GM12891 (cell line): ENCODE data around the gene PTPRR.

ENCODE experiments used
- PAX5 ChIP-seq: IDR thresholded peaks from 2 replicates; pipeline ENCODE4 v1.6.1; 2011; ENCODE audit warnings: low read length, moderate library complexity, mild to moderate bottlenecking; ENCODE audit not compliant: insufficient read depth, severe bottlenecking
- POLR2A ChIP-seq: IDR thresholded peaks from 2 replicates; pipeline ENCODE4 v1.6.1; 2011; ENCODE audit warnings: low read depth, low read length, control low read depth
- POLR2AphosphoS5 ChIP-seq: IDR thresholded peaks from 2 replicates; pipeline ENCODE4 v1.6.1; 2011; ENCODE audit warnings: low read depth, low read length, control low read depth
- POU2F2 ChIP-seq: IDR thresholded peaks from 2 replicates; pipeline ENCODE4 v1.6.1; 2011; ENCODE audit warnings: low read depth, mild to moderate bottlenecking, control low read depth, low read length, moderate library complexity
- SPI1 ChIP-seq: IDR thresholded peaks from 2 replicates; pipeline ENCODE4 v1.6.1; 2011; ENCODE audit warnings: low read depth, low read length, control low read depth
- TAF1 ChIP-seq: IDR thresholded peaks from 2 replicates; pipeline ENCODE4 v1.6.1; 2011; ENCODE audit warnings: low read depth, low read length, control low read depth

- TF ChIP-seq TAF1 (no peak), POLR2AphosphoS5 (no peak), POLR2A (no peak), SPI1 (no peak), POU2F2 (no peak), PAX5 (no peak)
These were observed 164.4 kb downstream of the PTPRR start for GRCh38 chr12:70756118-70756517.
